ENCODE measurements around the gene CHID1. TPM values are rescaled to one million over a fixed set of nuclear protein-coding genes. Genes with fewer than 3 reads are reported as not detected.

The CHID1 gene
- total RNA-seq, 1 donor from 2014 or later, result 72.9 TPM

- H3K4me1 ChIP-seq, result peaks cover 53% of the 10 kb centered on the region
- no peak for DNase-seq (ENCODE audit: extremely low spot score in 2 of 2)
- TF ChIP-seq CTCF (IDR thresholded peaks at IDR 0.05) (no peak), POLR2A (IDR thresholded peaks at IDR 0.05) (no peak), POLR2AphosphoS5 (IDR thresholded peaks at IDR 0.05; ENCODE audit: insufficient read depth in 1 of 2, low read depth in 1 of 2) (no peak)
- intact Hi-C loops (cut with DNase I), result loop anchor here (5.0 kb wide), 1 partner anchor 198 kb away; no protein-coding TSS in a partner anchor
- H3K36me3 ChIP-seq, result no peaks in the 10 kb centered on the region
- no peak overlapping the region for H3K4me3 ChIP-seq
- H3K27ac ChIP-seq, result no peak overlapping the region
- no peaks in the 10 kb centered on the region for H3K27me3 ChIP-seq
- H3K9me3 ChIP-seq, result no peaks in the 10 kb centered on the region
These were observed 56.7 kb downstream of the CHID1 start for GRCh38 chr11:853682-854448.

- no peak overlapping the region for H3K27ac ChIP-seq
These were observed 57.8 kb downstream of the CHID1 start for GRCh38 chr11:852762-853161.

GRCh38 chr11:850775-851763 is 59.5 kb downstream of the CHID1 start:
- DNase-seq (ENCODE audit: extremely low spot score in 2 of 2), result no peak
- Histone ChIP-seq H3K27me3 (no peaks in the 10 kb centered on the region), H3K36me3 (no peaks in the 10 kb centered on the region), H3K9me3 (no peaks in the 10 kb centered on the region), H3K4me3 (no peak overlapping the region), H3K27ac (no peak overlapping the region), H3K4me1 (peaks cover 63% of the 10 kb centered on the region)
- TF ChIP-seq POLR2AphosphoS5 (IDR thresholded peaks at IDR 0.05; ENCODE audit: insufficient read depth in 1 of 2, low read depth in 1 of 2) (no peak), CTCF (IDR thresholded peaks at IDR 0.05) (no peak), POLR2A (IDR thresholded peaks at IDR 0.05) (no peak)
- intact Hi-C loops (cut with DNase I), result loop anchor here (5.0 kb wide), 1 partner anchor 201 kb away; no protein-coding TSS in a partner anchor

More at GRCh38 chr11:852762-853161, 57.8 kb downstream of the CHID1 start:
- H3K27me3 ChIP-seq, result no peaks in the 10 kb centered on the region
- TF ChIP-seq POLR2A (IDR thresholded peaks at IDR 0.05) (no peak), CTCF (IDR thresholded peaks at IDR 0.05) (no peak), POLR2AphosphoS5 (IDR thresholded peaks at IDR 0.05; ENCODE audit: insufficient read depth in 1 of 2, low read depth in 1 of 2) (no peak)
- no peaks in the 10 kb centered on the region for H3K36me3 ChIP-seq
- intact Hi-C loops (cut with DNase I), result loop anchor here (5.0 kb wide), 1 partner anchor 200 kb away; no protein-coding TSS in a partner anchor
- no peaks in the 10 kb centered on the region for H3K9me3 ChIP-seq
- DNase-seq (ENCODE audit: extremely low spot score in 2 of 2), result no peak
- no peak overlapping the region for H3K4me3 ChIP-seq
- peaks cover 56% of the 10 kb centered on the region for H3K4me1 ChIP-seq

- Histone ChIP-seq H3K4me3 (peak overlapping the region; percentile 43 to 63), H3K27ac (no peak overlapping the region), H3K4me1 (peaks cover 66% of the 10 kb centered on the region), H3K9me3 (no peaks in the 10 kb centered on the region), H3K27me3 (no peaks in the 10 kb centered on the region), H3K36me3 (no peaks in the 10 kb centered on the region)
- no peak for DNase-seq (ENCODE audit: extremely low spot score in 2 of 2)
- TF ChIP-seq POLR2A (IDR thresholded peaks at IDR 0.05), result no peak
- TF ChIP-seq POLR2AphosphoS5 (IDR thresholded peaks at IDR 0.05; ENCODE audit: insufficient read depth in 1 of 2, low read depth in 1 of 2), result no peak
- TF ChIP-seq CTCF (IDR thresholded peaks at IDR 0.05), result no peak
- intact Hi-C loops (cut with DNase I), result loop anchor here (5.0 kb wide), 1 partner anchor 202 kb away; no protein-coding TSS in a partner anchor
These were observed 60.4 kb downstream of the CHID1 start for GRCh38 chr11:849951-850774.
